SJSA1 (cell line): ENCODE measurements around the gene KIRREL3. TPM values are rescaled to one million over a fixed set of nuclear protein-coding genes. Genes with fewer than 3 reads are reported as not detected.

ENCODE experiments used
- DNase-seq, 2 experiments: peaks; one replicate each; pipeline ENCODE4 v3.0.0-alpha.2; 2015 to 2020; ENCODE audit warnings: low spot score in 2 of 2, low read depth in 1 of 2
- H3K27ac ChIP-seq: fragments of 250-450 bp; sonication (Bioruptor Pico); 2 replicates; pipeline ENCODE4 v1.5.1; 2020; ENCODE audit warnings: mild to moderate bottlenecking, moderate library complexity
- H3K27me3 ChIP-seq: fragments of 250-450 bp; sonication (Bioruptor Pico); replicated peaks from 2 replicates; pipeline ENCODE4 v1.5.1; 2020; ENCODE audit warnings: mild to moderate bottlenecking, moderate library complexity
- H3K36me3 ChIP-seq: fragments of 250-450 bp; sonication (Bioruptor Pico); 2 replicates; pipeline ENCODE4 v1.5.1; 2020; ENCODE audit warnings: mild to moderate bottlenecking
- H3K4me1 ChIP-seq: fragments of 250-450 bp; sonication (Bioruptor Pico); replicated peaks from 2 replicates; pipeline ENCODE4 v1.6.1; 2021; ENCODE audit warnings: mild to moderate bottlenecking
- H3K4me3 ChIP-seq: fragments of 250-450 bp; sonication (Bioruptor Pico); 2 replicates; pipeline ENCODE4 v1.5.1; 2020; ENCODE audit warnings: mild to moderate bottlenecking
- H3K9me3 ChIP-seq: fragments of 250-450 bp; sonication (Bioruptor Pico); replicated peaks from 2 replicates; pipeline ENCODE4 v1.5.1; 2020; ENCODE audit warnings: mild to moderate bottlenecking
- total RNA-seq: library from RNA; depleted of rRNA; stranded (reverse); fragments of >200 nt; shearing (Covaris generic); gene quantifications from 2 replicates; pipeline ENCODE4 v1.2.3, GENCODE V29; 2014

Gene KIRREL3
- total RNA-seq, 1 experiment from 2014 or later, result 5.3 TPM

DNA sequence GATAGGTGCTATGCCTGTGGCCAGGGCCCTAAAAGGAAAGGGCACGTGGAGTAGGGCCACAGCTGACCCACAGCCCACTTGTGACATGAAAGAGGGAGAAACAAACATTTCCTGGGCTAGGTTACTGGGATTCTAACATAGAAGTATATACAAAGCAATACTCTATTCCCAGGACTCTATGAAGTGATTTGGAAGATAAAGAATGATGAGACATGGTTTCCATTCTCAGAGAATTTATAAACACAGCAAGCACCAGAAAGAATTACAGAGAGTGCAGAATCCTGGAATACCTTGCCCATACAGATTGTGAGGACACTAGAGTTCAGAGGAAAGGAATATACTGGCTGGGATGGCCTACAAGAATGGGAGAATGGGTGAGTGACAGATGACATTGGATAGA is 86.4 kb downstream of the KIRREL3 start:
- DNase-seq, result no peak
- no peak overlapping the region for H3K27ac ChIP-seq
- H3K4me1 ChIP-seq, result peaks cover 15% of the 10 kb centered on the region
- H3K9me3 ChIP-seq, result no peaks in the 10 kb centered on the region
- no peaks in the 10 kb centered on the region for H3K27me3 ChIP-seq
- H3K4me3 ChIP-seq, result no peak overlapping the region
- no peaks in the 10 kb centered on the region for H3K36me3 ChIP-seq

DNA sequence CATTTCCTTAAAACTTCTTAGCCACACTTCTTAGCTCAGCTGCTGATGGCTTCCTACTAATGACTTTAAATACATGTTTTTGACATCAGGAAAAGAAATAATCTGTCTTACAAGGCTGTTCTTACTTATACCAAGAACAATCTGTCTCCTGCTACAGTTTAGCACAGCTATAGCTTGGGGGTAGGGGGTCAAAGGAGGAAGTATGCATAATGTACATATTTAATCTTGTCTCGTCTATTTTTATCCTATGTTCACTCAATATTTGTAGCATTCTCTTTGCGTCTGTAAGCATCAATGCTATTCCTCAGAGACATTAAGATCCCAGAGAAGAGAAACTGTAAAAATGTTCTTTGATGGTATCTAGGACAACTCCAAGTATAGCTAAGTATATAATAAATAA is 96.0 kb downstream of the KIRREL3 start:
- Histone ChIP-seq H3K36me3 (no peaks in the 10 kb centered on the region), H3K27ac (no peak overlapping the region), H3K9me3 (no peaks in the 10 kb centered on the region), H3K4me3 (no peak overlapping the region), H3K27me3 (no peaks in the 10 kb centered on the region), H3K4me1 (no peaks in the 10 kb centered on the region)
- DNase-seq, result no peak

DNA sequence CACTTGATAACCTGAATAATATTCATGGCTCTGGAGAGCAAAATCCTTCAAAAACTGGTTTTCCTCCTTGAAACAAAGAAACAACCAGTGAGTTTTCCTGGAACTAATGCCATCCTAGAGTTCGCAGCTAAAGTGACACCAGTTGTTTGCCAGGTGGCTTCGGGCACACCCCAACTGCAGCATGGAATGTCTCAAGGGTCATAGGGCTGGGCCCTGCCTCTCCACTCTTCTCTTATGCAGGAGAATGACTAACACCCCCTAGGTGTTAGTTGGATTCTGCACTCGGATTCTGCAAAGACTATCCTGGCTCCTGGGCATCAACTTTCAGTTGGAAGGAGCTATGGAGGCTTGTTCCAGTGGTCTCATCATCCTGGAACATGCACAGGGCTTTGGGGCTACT is 98.8 kb downstream of the KIRREL3 start:
- no peak for DNase-seq
- Histone ChIP-seq H3K36me3 (no peaks in the 10 kb centered on the region), H3K27me3 (no peaks in the 10 kb centered on the region), H3K27ac (no peak overlapping the region), H3K4me1 (no peaks in the 10 kb centered on the region), H3K9me3 (no peaks in the 10 kb centered on the region), H3K4me3 (no peak overlapping the region)

DNA sequence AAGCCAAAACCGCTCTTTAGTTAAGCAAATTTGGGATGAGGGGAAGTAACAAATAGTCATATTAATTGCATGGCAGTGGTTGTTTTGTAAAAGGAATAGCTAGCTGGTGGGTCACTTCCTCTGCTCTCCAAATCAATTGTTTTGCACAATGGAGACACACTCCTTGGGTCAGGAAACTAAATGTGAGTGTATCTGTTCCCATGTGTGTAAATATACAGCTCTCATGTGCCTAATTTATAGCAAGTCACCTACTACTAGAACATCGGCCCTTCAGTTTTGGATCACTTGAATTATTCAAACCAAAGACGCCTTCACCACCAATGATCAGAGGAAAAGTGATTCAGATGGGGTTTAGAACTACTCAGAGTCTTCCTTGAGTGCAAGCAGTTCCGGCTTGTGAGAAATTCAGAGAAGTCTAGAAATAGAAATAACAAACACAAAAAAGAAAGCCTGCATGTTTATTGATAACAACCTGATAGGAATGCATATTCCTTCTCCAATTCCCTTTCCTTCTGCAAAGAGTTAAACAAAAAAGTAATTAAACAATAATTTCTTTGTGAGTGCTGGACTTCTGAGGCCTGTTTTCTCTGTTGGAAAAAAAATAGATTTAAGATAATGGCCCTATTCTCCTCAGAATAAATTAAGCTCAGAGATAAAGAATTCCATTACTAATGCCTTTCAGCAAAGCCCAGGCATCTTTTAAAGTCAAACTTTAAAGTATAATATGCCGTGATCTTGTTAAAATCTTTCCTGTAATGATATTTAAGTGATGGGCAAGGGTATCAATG is 100.4 kb downstream of the KIRREL3 start:
- no peak overlapping the region for H3K4me3 ChIP-seq
- no peak for DNase-seq
- no peak overlapping the region for H3K27ac ChIP-seq
- no peaks in the 10 kb centered on the region for H3K36me3 ChIP-seq
- H3K4me1 ChIP-seq, result no peaks in the 10 kb centered on the region
- no peaks in the 10 kb centered on the region for H3K9me3 ChIP-seq
- no peaks in the 10 kb centered on the region for H3K27me3 ChIP-seq

DNA sequence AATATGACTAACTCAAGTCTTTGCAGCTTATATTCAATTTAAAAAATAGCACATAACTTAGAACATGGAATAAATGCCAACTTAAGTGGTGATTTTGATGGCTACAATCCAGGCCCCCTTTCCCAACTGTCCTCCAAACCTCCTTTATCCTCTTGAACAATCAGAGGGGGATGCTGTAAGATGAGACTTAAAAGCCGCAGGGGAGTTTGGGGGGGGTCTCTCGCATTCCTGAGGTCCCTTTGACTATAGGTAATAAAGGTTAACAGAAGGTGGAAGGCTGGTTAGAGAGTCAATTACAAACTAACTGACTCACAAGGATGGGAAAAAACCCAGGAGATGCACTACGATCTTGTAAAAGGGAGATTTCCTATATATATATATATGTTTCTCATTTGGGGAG is 101.8 kb downstream of the KIRREL3 start:
- Histone ChIP-seq H3K4me3 (no peak overlapping the region), H3K27me3 (no peaks in the 10 kb centered on the region), H3K4me1 (no peaks in the 10 kb centered on the region), H3K27ac (no peak overlapping the region), H3K36me3 (no peaks in the 10 kb centered on the region), H3K9me3 (no peaks in the 10 kb centered on the region)
- DNase-seq, result no peak

DNA sequence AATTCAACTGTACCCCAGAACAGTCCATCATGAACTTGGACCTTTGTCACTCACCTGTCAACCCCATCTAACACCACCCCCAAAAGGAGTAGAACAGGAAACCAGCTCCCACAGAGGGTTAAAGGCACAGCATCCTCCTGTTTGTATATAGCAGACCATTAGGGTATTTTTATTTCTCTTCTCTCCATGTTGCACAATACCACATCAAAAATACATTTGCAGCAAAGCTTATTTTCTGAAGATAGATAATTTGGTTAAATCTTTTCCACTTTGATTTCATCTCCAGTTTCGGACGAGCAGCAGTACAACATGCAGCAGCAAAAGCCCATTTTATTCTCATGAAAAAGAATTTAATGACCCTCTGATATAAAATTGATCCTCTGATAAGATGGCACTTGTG is 103.1 kb downstream of the KIRREL3 start:
- no peak for DNase-seq
- Histone ChIP-seq H3K27me3 (no peaks in the 10 kb centered on the region), H3K27ac (no peak overlapping the region), H3K36me3 (no peaks in the 10 kb centered on the region), H3K4me3 (no peak overlapping the region), H3K4me1 (no peaks in the 10 kb centered on the region), H3K9me3 (no peaks in the 10 kb centered on the region)

DNA sequence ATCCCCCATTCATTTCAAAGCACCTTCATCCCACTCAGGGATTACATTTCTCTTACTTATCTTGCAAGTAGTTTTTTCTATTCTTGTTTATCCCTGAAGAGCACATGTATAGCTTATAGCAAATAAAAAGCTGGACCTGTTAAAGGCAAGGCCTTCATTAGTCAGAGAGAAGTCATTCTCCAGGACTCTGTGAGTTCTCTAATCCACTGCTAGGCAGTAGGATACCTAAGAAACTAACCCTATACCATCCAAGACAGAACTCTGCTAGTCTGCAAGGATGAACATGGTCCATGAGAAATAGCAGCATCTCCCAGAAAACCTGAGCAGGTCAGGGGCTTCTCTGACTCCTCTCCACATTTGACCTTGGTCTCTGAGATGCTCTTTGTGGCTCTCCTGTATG is 104.5 kb downstream of the KIRREL3 start:
- no peak for DNase-seq
- H3K27ac ChIP-seq, result no peak overlapping the region
- no peaks in the 10 kb centered on the region for H3K36me3 ChIP-seq
- H3K4me1 ChIP-seq, result no peaks in the 10 kb centered on the region
- H3K27me3 ChIP-seq, result no peaks in the 10 kb centered on the region
- H3K9me3 ChIP-seq, result no peaks in the 10 kb centered on the region
- H3K4me3 ChIP-seq, result no peak overlapping the region

DNA sequence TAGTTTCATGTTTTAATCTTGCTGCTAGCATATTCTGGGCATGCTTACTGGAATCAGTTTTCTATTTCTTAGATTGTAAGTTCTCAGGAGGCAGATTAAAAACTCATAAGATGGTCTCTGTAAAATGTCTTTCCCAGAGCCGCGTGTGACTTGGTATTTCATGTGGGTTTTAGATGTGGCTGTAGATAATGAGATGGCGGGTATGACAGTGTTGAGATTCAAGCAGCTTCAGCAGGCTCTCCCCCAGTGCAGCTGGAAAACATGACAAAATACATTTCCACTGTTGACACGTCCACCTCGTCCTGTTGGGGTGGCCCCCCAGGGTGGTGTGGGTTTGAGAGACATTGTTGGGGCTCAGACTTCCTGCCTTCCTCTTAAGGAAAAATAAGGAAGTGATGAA is 106.8 kb downstream of the KIRREL3 start:
- Histone ChIP-seq H3K4me3 (no peak overlapping the region), H3K27ac (no peak overlapping the region), H3K27me3 (no peaks in the 10 kb centered on the region), H3K9me3 (no peaks in the 10 kb centered on the region), H3K36me3 (no peaks in the 10 kb centered on the region), H3K4me1 (no peaks in the 10 kb centered on the region)
- DNase-seq, result no peak

DNA sequence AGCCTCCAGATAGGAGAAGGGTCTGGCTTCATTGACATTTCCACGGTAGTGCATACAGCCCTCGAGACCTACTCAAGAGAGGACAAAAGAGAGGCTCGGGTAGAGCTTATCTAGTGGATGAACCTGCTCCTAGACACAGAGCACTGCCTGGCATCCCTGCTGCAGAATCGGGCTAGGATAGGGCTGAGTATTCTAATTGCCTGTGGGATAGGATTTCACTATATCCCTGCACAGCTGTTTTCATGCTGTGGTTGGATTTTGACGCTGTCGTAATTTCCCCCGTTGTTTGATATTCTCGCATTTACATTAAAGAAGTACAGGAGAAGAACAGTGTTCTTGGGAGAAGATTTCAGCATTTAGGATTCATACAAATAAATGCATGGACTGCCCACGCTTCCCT is 107.8 kb downstream of the KIRREL3 start:
- Histone ChIP-seq H3K4me1 (no peaks in the 10 kb centered on the region), H3K4me3 (no peak overlapping the region), H3K36me3 (no peaks in the 10 kb centered on the region), H3K27me3 (no peaks in the 10 kb centered on the region), H3K27ac (no peak overlapping the region), H3K9me3 (no peaks in the 10 kb centered on the region)
- DNase-seq, result no peak

DNA sequence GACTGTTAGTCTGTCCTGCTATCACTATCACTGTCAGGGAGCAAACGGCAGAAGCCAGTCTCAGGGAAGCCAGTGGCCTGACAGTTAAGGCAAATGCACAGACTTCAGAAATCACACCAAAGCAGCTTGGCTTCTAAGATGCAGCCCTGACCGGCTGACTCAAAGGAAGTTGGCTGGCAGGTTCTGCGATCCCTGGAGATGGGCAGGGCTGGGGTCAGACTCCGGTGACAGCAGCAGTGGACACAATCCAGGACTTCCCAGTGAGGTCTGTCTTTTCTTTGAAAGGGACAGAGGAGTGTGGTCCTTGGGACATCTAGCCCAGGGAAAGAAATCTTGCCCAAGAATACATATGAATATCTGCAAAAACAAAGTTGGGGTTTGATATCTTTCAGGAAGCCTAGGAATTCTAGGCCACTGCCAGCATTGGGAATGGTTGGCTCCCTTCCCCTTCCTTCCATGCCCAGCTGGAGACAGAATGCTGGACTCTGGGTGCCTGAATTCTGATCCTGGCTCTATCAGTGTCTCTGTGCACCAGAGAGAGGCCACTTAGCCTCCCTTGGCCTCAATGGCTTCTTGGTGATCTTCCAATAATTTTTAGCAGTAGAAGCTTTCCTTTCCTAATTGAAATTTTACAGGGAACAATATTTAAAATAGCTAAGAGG is 108.9 kb downstream of the KIRREL3 start:
- Histone ChIP-seq H3K9me3 (no peaks in the 10 kb centered on the region), H3K4me1 (no peaks in the 10 kb centered on the region), H3K4me3 (no peak overlapping the region), H3K27me3 (no peaks in the 10 kb centered on the region), H3K27ac (no peak overlapping the region), H3K36me3 (no peaks in the 10 kb centered on the region)
- DNase-seq, result no peak

DNA sequence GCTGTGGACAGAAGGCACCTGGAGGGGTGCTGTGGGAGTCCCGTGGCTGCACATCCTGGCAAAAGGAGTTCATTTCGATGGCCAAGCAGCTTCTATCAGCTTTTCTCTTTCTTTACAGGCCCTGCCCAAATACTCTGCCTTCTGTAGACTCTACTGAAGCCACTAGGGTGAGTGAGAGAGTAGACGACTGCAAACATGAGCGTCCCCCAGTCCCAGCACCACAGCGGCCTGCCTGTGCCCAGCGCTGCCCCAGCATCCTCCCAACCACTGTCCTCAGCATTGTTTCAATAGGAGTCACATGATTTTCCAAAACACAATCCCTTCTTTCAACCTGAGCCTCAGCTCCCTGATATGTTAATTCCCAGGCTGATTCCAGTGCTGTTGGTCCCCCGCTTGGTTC is 110.0 kb downstream of the KIRREL3 start:
- H3K36me3 ChIP-seq, result no peaks in the 10 kb centered on the region
- H3K27me3 ChIP-seq, result no peaks in the 10 kb centered on the region
- no peak for DNase-seq
- H3K4me3 ChIP-seq, result no peak overlapping the region
- no peaks in the 10 kb centered on the region for H3K9me3 ChIP-seq
- H3K27ac ChIP-seq, result no peak overlapping the region
- no peaks in the 10 kb centered on the region for H3K4me1 ChIP-seq

DNA sequence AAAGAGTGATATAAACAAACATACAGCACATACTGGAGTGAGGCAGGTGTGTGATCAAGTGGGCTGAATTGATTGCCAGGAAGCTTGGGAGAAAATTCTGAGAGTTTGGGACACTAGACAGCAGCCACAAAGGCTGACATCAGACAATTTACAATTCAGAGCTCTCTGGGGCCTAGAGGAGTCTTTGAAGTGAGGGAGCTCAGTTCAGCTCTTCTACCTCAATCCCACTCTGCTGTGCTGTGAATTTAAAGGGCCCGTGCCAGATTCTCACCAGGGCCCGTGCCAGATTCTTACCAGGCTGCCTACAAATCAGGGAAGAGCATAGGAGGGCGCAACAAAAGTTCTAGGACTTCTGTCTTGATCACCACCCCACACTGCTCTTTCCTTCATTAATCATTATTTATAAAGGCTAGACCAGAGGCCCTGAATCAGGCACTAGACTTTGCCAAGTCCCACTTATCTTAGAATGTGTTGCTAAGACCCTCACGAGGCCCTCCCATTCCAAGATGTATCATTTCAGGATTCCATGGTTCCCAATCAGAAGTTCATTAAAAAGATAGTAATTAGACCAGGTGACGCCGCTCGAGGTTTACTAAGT is 112.4 kb downstream of the KIRREL3 start:
- H3K36me3 ChIP-seq, result no peaks in the 10 kb centered on the region
- no peak for DNase-seq
- H3K27ac ChIP-seq, result no peak overlapping the region
- no peaks in the 10 kb centered on the region for H3K4me1 ChIP-seq
- H3K27me3 ChIP-seq, result no peaks in the 10 kb centered on the region
- no peaks in the 10 kb centered on the region for H3K9me3 ChIP-seq
- no peak overlapping the region for H3K4me3 ChIP-seq

DNA sequence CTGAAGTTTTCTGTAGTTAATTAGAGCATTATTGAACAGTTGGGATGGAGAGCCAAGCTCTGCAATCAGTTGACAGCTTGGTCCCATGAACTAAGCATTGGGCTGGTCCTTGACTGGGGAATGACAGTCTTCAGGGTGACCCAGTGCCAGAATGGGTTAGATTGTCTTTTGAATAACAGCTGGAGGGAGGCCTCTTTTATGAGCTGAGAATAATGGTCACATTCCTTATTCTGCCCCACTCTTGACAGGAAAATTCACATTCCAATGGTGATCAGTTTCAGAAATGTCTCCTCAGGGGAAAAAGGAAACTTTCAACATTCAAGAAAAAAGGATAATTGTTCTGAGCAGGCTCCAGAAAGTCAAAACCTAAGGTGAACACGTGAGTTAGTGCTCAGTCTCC is 113.9 kb downstream of the KIRREL3 start:
- DNase-seq, result no peak
- no peaks in the 10 kb centered on the region for H3K36me3 ChIP-seq
- no peaks in the 10 kb centered on the region for H3K4me1 ChIP-seq
- no peaks in the 10 kb centered on the region for H3K27me3 ChIP-seq
- no peaks in the 10 kb centered on the region for H3K9me3 ChIP-seq
- no peak overlapping the region for H3K27ac ChIP-seq
- no peak overlapping the region for H3K4me3 ChIP-seq

DNA sequence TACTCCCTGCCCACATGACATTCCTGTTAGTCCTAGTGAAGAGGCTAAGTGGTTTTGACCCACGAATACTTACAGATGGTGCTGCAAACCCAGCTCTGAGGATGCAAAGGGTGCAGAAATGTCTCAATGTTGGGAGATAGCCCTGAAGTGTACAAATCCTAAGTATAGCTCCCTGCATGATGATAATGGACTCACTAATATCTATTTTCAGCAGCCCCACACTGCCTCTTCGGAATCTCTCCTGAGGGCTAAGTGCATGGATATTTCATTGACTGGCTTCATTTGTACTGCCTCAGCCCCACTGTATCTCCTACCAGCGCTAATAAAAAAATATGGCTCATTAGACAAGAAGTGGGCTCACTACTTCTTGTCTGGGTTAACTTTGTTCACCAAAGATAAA is 114.5 kb downstream of the KIRREL3 start:
- Histone ChIP-seq H3K9me3 (no peaks in the 10 kb centered on the region), H3K27ac (no peak overlapping the region), H3K27me3 (no peaks in the 10 kb centered on the region), H3K36me3 (no peaks in the 10 kb centered on the region), H3K4me3 (no peak overlapping the region), H3K4me1 (no peaks in the 10 kb centered on the region)
- DNase-seq, result no peak
